Esophagus muscularis mucosa (tissue), 4 donors: ENCODE measurements around the gene AOAH. TPM values are rescaled to one million over a fixed set of nuclear protein-coding genes. Genes with fewer than 3 reads are reported as not detected.
A peak's percentile ranks its signal among the peaks of the same experiment; 100 is the strongest.

ENCODE experiments used
- DNase-seq: peaks from one replicate; pipeline ENCODE4 v3.0.0-alpha.2; 2017; ENCODE audit errors: extremely low spot score
- H3K27ac ChIP-seq, 4 donors: fragments of 200-600 bp; sonication (generic); replicated peaks in 1 of 4; 1 replicate in 3 of 4; 2 replicates in 1 of 4; pipeline ENCODE4 v1.5.1; 2016 to 2019; ENCODE audit warnings: mild to moderate bottlenecking in 1 of 4
- H3K27me3 ChIP-seq, 4 donors: fragments of 200-600 bp; sonication (generic); one replicate each; pipeline versions ENCODE4 v1.5.1 to v1.6.0; 2016 to 2019
- H3K36me3 ChIP-seq, 4 donors: fragments of 200-600 bp; sonication (generic); one replicate each; pipeline ENCODE4 v1.5.1; 2016 to 2019
- H3K4me1 ChIP-seq, 4 donors: fragments of 200-600 bp; sonication (generic); one replicate each; pipeline ENCODE4 v1.5.1; 2016 to 2019
- H3K4me3 ChIP-seq, 4 donors: fragments of 200-600 bp; sonication (generic); 1 replicate in 2 of 4; 2 replicates in 2 of 4; pipeline ENCODE4 v1.5.1; 2016 to 2019; ENCODE audit warnings: mild to moderate bottlenecking in 4 of 4, moderate library complexity in 1 of 4
- H3K9me3 ChIP-seq, 4 donors: fragments of 200-600 bp; sonication (generic); 1 replicate in 3 of 4; 2 replicates in 1 of 4; pipeline ENCODE4 v1.5.1; 2016 to 2019
- EP300 ChIP-seq: sonication (generic); formaldehyde crosslinking; IDR thresholded peaks from one replicate; pipeline ENCODE4 v1.6.1; 2017; ENCODE audit warnings: antibody characterized with exemption
- POLR2A ChIP-seq: fragments of 450-650 bp; IDR thresholded peaks from one replicate; pipeline ENCODE4 v1.6.1; 2017; ENCODE audit warnings: antibody characterized with exemption, moderate library complexity, mild to moderate bottlenecking, low read depth
- POLR2AphosphoS5 ChIP-seq, 2 donors: sonication (generic); formaldehyde crosslinking; IDR thresholded peaks; one replicate each; pipeline ENCODE4 v1.6.1; 2017; ENCODE audit warnings: antibody characterized with exemption in 2 of 2
- WGBS: methylation state at CpG from one replicate; pipeline ENCODE4 v1.1.5; 2018; 5-methylcytosine and 5-hydroxymethylcytosine counted together
- intact Hi-C: fragments of 100-400 bp; cut with DNase I; formaldehyde crosslinking; loops from one replicate; pipeline ENCODE4 v1.15.1; 2023
- total RNA-seq, 4 donors: library from RNA; depleted of rRNA; stranded (reverse); fragments of >200 nt; gene quantifications; one replicate each; pipeline versions ENCODE4 v1.1.0 to v1.2.1, GENCODE V29; 2016
- TF ChIP-seq, protein P1 (sequence below), 3 experiments: fragments of 200-600 bp in 2 of 3; fragments of 450-650 bp in 1 of 3; sonication (generic) in 2 of 3; IDR thresholded peaks; one replicate each; pipeline ENCODE4 v1.5.1; 2017 to 2019; ENCODE audit warnings: antibody characterized with exemption in 3 of 3, mild to moderate bottlenecking in 2 of 3, moderate library complexity in 1 of 3

The AOAH gene
- total RNA-seq, 4 donors from 2014 or later = 2.0 to 16.1 (median 4.5) TPM

DNA sequence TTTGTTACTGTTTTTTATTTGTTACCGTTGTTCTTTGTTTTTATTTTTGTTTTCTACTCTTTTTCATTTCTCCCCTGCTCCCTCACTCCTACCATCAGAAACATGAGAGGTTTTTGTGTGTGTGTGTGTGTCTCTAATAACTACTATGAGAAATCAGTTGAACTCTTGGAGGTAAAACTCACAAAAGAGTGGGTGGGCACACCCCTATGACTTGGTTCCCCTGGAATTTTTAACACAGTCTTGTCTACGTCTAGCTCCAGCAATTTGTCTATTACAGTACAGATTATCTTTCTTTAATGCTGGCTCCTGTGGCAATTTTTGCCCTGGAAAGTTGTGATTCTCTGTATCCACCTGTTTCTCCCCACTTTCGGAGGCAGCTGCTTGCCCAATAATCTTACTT lies 56.2 kb downstream of the AOAH start:
- Histone ChIP-seq H3K36me3 (no peaks in the 10 kb centered on the region), H3K9me3 (no peaks in the 10 kb centered on the region), H3K4me3 (no peak overlapping the region), H3K4me1 (no peaks in the 10 kb centered on the region), H3K27ac (no peak overlapping the region), H3K27me3 (no peaks in the 10 kb centered on the region)
- no peak for DNase-seq
- WGBS = 69% methylated on average over 3 of the region's 3 CpGs
- TF ChIP-seq EP300 (no peak), POLR2AphosphoS5 (IDR thresholded peaks at IDR 0.05) (no peak), POLR2A (no peak)
- TF ChIP-seq, protein P1, sequence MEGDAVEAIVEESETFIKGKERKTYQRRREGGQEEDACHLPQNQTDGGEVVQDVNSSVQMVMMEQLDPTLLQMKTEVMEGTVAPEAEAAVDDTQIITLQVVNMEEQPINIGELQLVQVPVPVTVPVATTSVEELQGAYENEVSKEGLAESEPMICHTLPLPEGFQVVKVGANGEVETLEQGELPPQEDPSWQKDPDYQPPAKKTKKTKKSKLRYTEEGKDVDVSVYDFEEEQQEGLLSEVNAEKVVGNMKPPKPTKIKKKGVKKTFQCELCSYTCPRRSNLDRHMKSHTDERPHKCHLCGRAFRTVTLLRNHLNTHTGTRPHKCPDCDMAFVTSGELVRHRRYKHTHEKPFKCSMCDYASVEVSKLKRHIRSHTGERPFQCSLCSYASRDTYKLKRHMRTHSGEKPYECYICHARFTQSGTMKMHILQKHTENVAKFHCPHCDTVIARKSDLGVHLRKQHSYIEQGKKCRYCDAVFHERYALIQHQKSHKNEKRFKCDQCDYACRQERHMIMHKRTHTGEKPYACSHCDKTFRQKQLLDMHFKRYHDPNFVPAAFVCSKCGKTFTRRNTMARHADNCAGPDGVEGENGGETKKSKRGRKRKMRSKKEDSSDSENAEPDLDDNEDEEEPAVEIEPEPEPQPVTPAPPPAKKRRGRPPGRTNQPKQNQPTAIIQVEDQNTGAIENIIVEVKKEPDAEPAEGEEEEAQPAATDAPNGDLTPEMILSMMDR (IDR thresholded peaks at IDR 0.05) = no peak
- intact Hi-C loops = no loop called here

DNA sequence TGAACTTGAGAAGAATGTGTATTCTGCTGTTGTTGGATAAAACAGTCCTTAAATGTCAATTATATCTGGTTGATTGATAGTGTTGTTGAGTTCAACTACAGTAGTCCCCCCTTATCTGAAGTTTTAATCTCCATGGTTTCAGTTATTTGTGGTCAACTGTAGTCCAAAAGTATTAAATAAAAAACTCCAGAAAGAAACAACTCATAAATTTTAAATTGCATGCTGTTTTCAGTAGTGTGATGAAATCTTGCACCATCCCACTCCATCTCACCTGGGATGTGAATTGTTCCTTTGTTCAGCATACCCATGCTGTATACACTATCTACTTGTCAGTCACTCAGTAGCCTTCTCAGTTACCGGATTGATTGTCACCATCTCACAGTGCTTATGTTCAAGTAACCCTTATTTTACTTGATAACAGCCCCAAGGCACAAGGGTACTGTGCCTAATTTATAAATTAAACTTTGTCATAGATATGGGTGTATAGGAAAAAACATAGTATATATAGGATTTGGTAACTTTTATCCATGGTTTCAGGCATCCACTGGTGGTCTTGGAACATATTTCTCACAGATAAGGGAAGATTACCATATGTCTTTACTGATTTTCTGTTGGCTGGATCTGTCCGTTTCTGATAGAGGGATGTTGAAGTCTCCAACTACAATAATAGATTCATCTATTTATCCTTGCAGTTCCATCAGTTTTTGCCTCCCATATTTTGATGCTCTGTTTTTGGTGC lies 57.1 kb downstream of the AOAH start:
- TF ChIP-seq POLR2A (no peak), EP300 (no peak), POLR2AphosphoS5 (IDR thresholded peaks at IDR 0.05) (no peak)
- TF ChIP-seq, protein P1 (IDR thresholded peaks at IDR 0.05) = no peak
- Histone ChIP-seq H3K9me3 (no peaks in the 10 kb centered on the region), H3K27me3 (no peaks in the 10 kb centered on the region), H3K36me3 (no peaks in the 10 kb centered on the region), H3K4me1 (no peaks in the 10 kb centered on the region), H3K4me3 (no peak overlapping the region), H3K27ac (no peak overlapping the region)
- peak; percentile 39 for DNase-seq
- WGBS = 70% methylated on average over 2 of the region's 2 CpGs
- intact Hi-C loops = no loop called here

DNA sequence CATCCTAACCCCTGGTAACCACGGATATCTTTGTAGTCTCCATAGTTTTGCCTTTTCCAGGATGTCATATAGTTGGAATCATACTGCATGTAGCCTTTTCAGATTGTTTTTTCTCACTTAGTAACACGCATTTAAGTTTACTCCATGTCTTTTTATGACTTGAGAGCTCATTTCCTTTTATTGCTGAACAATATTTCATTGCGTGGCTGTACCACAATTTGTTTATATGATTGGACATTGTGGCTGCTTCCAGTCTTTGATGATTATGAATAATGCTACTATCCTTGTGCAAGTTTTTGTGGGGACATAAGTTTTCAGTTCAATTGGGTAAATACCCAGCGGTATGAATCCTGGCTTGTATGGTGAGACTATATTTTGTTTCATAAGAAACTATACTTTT lies 60.8 kb downstream of the AOAH start:
- WGBS = 76% methylated on average over 4 of the region's 4 CpGs
- intact Hi-C loops = no loop called here
- Histone ChIP-seq H3K36me3 (no peaks in the 10 kb centered on the region), H3K27me3 (no peaks in the 10 kb centered on the region), H3K9me3 (no peaks in the 10 kb centered on the region), H3K27ac (no peak overlapping the region), H3K4me1 (peaks cover 0 to 4% (median 0%) of the 10 kb centered on the region in 4 donors), H3K4me3 (no peak overlapping the region)
- DNase-seq = no peak
- TF ChIP-seq POLR2AphosphoS5 (IDR thresholded peaks at IDR 0.05) (no peak), EP300 (no peak), POLR2A (no peak)
- TF ChIP-seq, protein P1 (IDR thresholded peaks at IDR 0.05) = no peak

DNA sequence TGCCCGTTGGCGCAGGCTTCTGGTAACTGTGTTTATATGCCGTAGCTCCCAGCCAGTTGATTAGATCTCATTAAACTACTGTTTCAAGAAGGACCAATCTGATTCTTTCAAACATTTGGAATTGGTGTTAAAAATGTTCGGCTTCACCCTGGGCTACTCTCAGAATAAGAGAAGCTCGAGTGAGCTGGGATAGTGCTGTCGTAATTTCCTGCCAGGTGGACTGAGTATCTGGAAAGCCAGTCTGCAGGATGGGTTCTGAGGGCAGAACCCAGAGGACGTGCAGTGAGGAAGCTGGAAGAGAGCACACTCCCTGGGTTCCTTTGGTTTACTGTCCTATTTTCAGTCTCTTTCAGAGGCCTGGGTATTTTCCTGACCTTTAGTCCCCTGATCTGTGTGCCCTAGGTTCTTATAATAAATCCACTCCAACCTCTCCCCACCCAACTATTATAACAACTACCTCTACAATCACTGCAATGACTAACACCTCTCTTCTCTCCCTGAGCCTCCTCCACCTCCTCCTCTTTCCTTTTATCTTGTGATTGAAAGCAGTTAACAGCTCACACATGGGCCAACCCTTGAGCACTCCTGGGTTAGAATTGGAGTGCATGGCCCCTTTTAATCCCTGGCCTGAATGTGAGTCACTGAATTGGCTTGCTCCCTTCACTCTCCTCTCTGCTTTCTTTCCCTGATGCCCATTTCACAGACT lies 63.0 kb downstream of the AOAH start:
- 74% methylated on average over 7 of the region's 7 CpGs for whole genome bisulfite sequencing
- H3K9me3 ChIP-seq = no peaks in the 10 kb centered on the region
- H3K4me1 ChIP-seq = peaks cover 0 to 4% (median 0%) of the 10 kb centered on the region in 4 donors
- TF ChIP-seq POLR2A (no peak), POLR2AphosphoS5 (IDR thresholded peaks at IDR 0.05) (no peak), EP300 (no peak)
- TF ChIP-seq, protein P1 (IDR thresholded peaks at IDR 0.05) = no peak
- H3K27me3 ChIP-seq = no peaks in the 10 kb centered on the region
- peak; percentile 75 for DNase-seq
- intact Hi-C loops = no loop called here
- no peak overlapping the region for H3K27ac ChIP-seq
- no peak overlapping the region for H3K4me3 ChIP-seq
- no peaks in the 10 kb centered on the region for H3K36me3 ChIP-seq
